Epithelial cell of esophagus (primary cell): Measurements from ENCODE around the gene GALM.
"Not testable (repeated sequence)": the region's sequence is repeated elsewhere in the genome, so short reads cannot be mapped to it uniquely, and the experiment has no call there.

Source experiments
- DNase-seq: peaks from one replicate; pipeline ENCODE4 v3.0.0; 2010; ENCODE audit warnings: low read depth
- H3K4me3 ChIP-seq: 2 replicates; pipeline ENCODE4 v1.5.1; 2011; ENCODE audit warnings: mild to moderate bottlenecking, low read length, control low read depth
- TF ChIP-seq, protein P1 (sequence below): IDR thresholded peaks from 2 replicates; pipeline ENCODE4 v1.5.1; 2011; ENCODE audit warnings: low read depth, mild to moderate bottlenecking, low read length, control low read depth, inconsistent platforms; ENCODE audit not compliant: insufficient read depth; ENCODE audit errors: missing control alignments

GALM gene

DNA sequence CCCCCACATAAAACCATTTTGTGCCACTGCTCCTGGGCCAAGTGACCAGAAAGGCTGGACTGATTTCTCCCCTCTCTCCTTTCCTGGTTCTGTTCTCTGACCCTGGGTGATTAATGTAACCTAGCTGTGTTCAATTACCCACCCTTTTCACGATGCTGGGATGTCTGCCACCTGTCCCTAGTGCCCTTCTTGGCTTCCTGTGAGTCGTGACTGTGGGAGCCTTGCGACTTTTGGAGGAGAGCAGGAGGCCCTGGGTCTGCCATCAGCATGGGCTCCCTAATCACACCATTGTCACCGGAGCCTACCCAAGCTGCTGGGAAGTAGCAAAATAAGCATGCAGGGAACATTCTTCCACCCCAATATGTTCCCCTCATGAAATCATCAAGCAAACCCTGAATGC is 47.0 kb downstream of the GALM start:
- TF ChIP-seq, protein P1, sequence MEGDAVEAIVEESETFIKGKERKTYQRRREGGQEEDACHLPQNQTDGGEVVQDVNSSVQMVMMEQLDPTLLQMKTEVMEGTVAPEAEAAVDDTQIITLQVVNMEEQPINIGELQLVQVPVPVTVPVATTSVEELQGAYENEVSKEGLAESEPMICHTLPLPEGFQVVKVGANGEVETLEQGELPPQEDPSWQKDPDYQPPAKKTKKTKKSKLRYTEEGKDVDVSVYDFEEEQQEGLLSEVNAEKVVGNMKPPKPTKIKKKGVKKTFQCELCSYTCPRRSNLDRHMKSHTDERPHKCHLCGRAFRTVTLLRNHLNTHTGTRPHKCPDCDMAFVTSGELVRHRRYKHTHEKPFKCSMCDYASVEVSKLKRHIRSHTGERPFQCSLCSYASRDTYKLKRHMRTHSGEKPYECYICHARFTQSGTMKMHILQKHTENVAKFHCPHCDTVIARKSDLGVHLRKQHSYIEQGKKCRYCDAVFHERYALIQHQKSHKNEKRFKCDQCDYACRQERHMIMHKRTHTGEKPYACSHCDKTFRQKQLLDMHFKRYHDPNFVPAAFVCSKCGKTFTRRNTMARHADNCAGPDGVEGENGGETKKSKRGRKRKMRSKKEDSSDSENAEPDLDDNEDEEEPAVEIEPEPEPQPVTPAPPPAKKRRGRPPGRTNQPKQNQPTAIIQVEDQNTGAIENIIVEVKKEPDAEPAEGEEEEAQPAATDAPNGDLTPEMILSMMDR = no peak
- DNase-seq = no peak
- H3K4me3 ChIP-seq = no peak overlapping the region

DNA sequence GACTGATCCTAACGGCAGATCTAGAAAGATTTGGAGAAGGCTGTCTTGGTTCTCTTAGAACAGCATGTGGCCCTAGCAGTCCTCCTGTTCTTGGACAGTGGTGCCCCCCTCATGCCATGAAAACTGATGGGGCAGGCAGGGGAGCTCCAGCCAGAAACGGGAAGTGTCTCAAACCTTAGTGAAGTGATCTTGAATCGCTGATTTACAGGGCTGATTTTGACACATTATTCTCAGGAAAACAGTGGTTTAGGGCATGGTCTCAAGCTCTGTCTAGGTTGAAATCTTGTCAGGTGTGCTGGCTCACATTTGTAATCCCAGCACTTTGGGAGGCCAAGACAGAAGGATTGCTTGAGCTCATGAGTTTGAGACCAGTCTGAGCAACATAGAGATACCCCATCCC is 47.4 kb downstream of the GALM start:
- H3K4me3 ChIP-seq = no peak overlapping the region
- TF ChIP-seq, protein P1 = no peak

DNA sequence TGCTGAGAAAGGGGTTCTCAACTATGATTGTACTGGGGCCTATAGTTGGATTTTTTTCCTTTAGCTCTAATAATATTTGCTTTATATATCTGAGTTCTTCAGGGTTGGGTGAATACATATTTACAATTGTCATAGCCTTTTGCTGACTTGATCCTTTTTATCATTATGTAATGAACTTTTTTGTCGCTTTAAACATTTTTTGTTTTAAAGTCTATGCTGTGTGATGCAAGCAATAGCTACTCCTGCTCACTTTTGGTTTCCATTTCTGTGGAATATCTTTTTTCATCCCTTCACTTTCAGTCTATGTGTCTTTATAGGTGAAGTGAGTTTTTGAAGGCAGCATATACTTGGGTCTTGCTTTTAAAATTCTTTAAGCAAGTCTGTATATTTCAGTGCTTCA is 49.0 kb downstream of the GALM start:
- DNase-seq, H3K4me3 ChIP-seq: not testable (repeated sequence)

More for the DNA sequence above, 47.4 kb downstream of the GALM start:
- no peak for DNase-seq

- no peak overlapping the region for H3K4me3 ChIP-seq
- DNase-seq = peak; percentile 45
- TF ChIP-seq, protein P1 = no peak
Observed at GRCh38 chr2:38716185-38716584, 50.3 kb downstream of the GALM start.

DNA sequence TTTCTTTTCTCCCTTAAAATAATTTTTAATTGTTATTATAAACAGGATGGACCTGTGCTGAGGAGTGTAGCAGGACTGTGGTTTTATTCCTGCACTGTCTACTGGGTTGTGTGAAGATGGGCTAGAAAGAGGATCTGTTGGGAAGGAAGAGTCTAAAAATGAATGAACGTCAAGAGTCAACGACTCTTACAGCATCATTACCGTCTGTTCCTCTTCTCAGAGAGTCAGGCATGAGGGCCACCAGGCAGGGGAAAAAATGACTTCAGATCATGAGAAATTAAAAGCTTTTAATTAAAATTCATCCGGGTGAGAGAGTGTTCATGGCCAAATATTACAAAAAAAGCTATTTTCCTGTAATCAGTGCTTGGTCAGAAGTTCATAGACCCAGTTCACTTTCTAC is 52.7 kb downstream of the GALM start:
- H3K4me3 ChIP-seq = no peak overlapping the region
- no peak for DNase-seq
- TF ChIP-seq, protein P1 = no peak

- TF ChIP-seq, protein P1 = no peak
- DNase-seq = no peak
- no peak overlapping the region for H3K4me3 ChIP-seq
Observed at GRCh38 chr2:38719706-38720105, 53.8 kb downstream of the GALM start.

- no peak overlapping the region for H3K4me3 ChIP-seq
- TF ChIP-seq, protein P1 = no peak
- DNase-seq = peak; percentile 86
Observed at GRCh38 chr2:38720613-38721241, 54.8 kb downstream of the GALM start.
